Bronchial epithelial cell (primary cell): ENCODE results near the gene CWF19L2. TPM values are rescaled to one million over a fixed set of nuclear protein-coding genes. Genes with fewer than 3 reads are reported as not detected.

Experiments used
- DNase-seq: peaks from one replicate; pipeline ENCODE4 v3.0.0-alpha.2; 2010; ENCODE audit warnings: low read depth
- FAIRE-seq: peaks from 2 replicates; lab custom pipeline; 2011; peaks lifted over from hg19 to GRCh38; lab: Jason Lieb, UNC
- H3K27me3 ChIP-seq: 2 replicates; pipeline ENCODE4 v1.5.1; 2011; ENCODE audit warnings: low read length; ENCODE audit not compliant: control insufficient read depth, insufficient read depth
- H3K36me3 ChIP-seq: 2 replicates; pipeline ENCODE4 v1.5.1; 2011; ENCODE audit warnings: low read length; ENCODE audit not compliant: control insufficient read depth, insufficient read depth
- H3K4me3 ChIP-seq: 2 replicates; pipeline ENCODE4 v1.5.1; 2011; ENCODE audit warnings: mild to moderate bottlenecking, low read depth, low read length, control low read depth
- CTCF ChIP-seq: IDR thresholded peaks from 2 replicates; pipeline ENCODE4 v1.5.1; 2011; ENCODE audit warnings: mild to moderate bottlenecking, moderate library complexity, low read length, control low read depth, inconsistent platforms; ENCODE audit not compliant: insufficient read depth, severe bottlenecking
- total RNA-seq: library from RNA; depleted of rRNA; stranded (reverse); fragments of >200 nt; gene quantifications from 2 replicates; pipeline ENCODE4 v1.2.1, GENCODE V29; 2014

The CWF19L2 gene
- total RNA-seq, 1 donor from 2014 or later = 13.2 TPM

DNA sequence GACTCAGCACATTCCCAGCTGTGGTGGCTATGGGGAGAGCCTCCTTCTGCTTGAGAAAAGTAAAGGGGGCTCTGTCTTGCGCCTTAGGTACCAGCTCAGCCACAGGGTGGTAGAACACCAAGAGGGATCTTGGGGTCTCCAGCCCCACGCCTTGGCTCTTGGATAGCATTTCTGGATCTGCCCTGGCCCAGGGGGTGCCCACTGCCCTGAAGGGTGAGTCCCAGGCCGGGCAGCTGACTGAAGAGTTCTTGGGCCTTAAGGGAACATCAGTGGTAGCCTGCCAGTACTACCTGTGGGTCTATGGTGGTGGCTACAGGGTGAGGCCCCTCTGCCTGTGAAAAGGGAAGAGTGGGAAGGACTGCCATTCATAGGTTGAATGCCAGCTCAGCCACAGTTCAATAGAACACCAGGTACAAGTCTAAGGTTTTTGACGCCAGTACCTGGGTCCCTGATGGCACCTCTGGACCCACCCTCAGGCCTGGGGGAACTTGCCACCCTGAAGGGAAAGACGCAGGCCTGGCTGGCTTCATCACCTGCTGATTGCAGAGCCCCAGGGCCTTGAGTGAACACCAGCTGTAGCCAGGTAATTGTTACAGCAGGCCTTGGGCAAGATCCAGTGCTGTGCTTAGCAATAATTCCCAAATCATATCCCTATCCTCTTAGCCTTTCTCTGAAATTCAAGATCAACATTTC is 3.9 kb downstream of the CWF19L2 start:
- TF ChIP-seq CTCF = no peak
- Histone ChIP-seq H3K36me3 (peaks cover 3% of the 10 kb centered on the region), H3K27me3 (no peaks in the 10 kb centered on the region), H3K4me3 (no peak overlapping the region)
- FAIRE-seq (no peak), DNase-seq (no peak)

DNA sequence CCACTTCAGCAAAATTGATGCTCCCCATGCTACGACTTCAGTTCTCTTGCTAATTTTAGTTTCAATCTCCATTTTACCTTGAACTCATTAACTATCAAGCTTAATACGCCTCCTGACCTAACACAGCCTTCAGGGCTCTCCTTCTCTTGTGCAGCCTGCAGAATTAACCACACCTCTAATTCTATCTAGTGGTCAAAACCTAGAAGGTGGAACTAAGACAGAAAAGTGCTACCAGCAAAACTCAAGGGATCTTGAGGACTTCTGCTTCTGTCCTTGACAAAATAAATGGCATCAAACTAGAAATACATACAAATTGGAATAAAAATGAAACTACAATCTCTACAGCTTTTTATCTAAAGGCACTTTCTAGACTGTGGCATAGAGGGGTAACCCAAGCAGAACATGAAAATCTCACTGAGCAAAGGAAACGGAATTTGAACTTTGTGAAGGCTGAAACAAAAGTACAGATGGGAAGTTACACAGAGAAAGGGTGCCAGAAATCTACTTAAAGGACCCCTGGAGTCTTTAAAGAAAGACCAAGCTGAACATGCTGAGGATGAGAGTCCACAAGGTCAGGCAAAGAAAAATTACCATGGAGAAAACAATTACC is 10.7 kb downstream of the CWF19L2 start:
- Histone ChIP-seq H3K27me3 (no peaks in the 10 kb centered on the region), H3K36me3 (no peaks in the 10 kb centered on the region), H3K4me3 (no peak overlapping the region)
- DNase-seq (no peak), FAIRE-seq (no peak)
- TF ChIP-seq CTCF = no peak

- Histone ChIP-seq H3K27me3 (no peaks in the 10 kb centered on the region), H3K36me3 (peaks cover 1% of the 10 kb centered on the region), H3K4me3 (no peak overlapping the region)
- no peak for TF ChIP-seq CTCF
- DNase-seq = no peak
- FAIRE-seq = no peak
Observed at GRCh38 chr11:107442715-107443215, 14.9 kb downstream of the CWF19L2 start.

DNA sequence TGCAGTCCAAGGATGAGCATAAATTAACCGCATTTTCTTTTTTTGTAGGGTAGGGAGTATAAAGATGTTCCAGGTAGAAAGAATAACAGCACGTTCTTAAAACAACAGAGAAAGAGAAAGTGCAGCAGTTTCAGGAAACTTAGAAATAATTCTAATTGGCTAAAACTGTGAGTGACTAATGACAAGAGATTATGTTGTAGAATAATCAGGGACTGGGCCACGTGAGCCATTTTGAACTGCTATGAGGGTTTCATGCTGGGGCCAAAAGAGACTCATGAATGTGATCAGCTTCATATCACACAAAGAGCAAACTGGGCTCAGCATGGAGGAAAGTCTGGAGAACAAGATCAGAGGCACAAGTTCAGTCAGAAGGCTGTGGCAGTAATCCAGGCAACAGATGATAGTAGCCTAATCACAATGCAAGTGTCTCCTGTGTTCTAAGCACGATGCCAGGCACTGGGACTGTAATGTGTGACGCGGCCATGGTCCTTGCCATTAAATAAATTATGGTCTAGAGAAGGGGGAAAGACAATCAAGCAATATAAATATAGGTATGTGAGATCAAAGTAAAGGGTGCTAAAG is 17.9 kb downstream of the CWF19L2 start:
- no peak for DNase-seq
- Histone ChIP-seq H3K27me3 (no peaks in the 10 kb centered on the region), H3K36me3 (peaks cover 1% of the 10 kb centered on the region), H3K4me3 (no peak overlapping the region)
- no peak for TF ChIP-seq CTCF
- peak; percentile 58 for FAIRE-seq

- no peak for TF ChIP-seq CTCF
- DNase-seq = no peak
- FAIRE-seq = no peak
- Histone ChIP-seq H3K4me3 (no peak overlapping the region), H3K36me3 (peaks cover 1% of the 10 kb centered on the region), H3K27me3 (no peaks in the 10 kb centered on the region)
Observed at GRCh38 chr11:107438148-107438547, 19.5 kb downstream of the CWF19L2 start.
